Measurements from ENCODE around the gene ITPK1. TPM values are rescaled to one million over a fixed set of nuclear protein-coding genes. Genes with fewer than 3 reads are reported as not detected.

Gene ITPK1
- total and polyA plus RNA-seq, 7 experiments from 2014 or later: 10.2 to 71.8 (median 21.3) TPM

DNA sequence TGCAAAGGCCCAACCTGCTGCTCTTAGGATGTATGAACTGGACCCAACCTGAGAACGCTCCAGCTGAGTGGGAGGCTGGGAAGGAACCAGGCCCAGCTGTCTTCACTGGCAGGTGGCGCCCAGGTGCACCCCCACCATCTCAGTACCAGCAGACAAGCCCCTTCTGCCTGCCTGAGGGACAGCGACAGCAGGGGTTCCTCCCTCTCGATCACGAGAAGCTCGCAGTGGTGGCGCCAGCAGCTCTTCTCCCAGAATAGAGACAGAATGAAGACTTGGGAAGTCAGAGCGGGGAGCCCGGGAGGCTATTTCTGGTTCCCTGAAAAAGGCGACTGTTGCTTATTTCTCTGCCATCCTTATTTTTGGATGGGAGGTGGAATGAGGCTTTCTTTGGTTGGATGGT lies 146.3 kb downstream of the ITPK1 start:
- peaks cover 0 to 8% (median 2%) of the 10 kb centered on the region in 11 donors for H3K9me3 Mint-ChIP-seq
- no peak overlapping the region for H3K4me3 Mint-ChIP-seq
- intact Hi-C loops (cut with micrococcal nuclease): no loop called here
- H3K4me1 Mint-ChIP-seq: peaks cover 0 to 7% (median 4%) of the 10 kb centered on the region in 7 donors
- Histone ChIP-seq H3K4me3 (ENCODE audit: low read length) (no peak overlapping the region), H3K9me3 (ENCODE audit: control insufficient read depth in 2 of 3, low read length in 3 of 3) (no peaks in the 10 kb centered on the region), H3K36me3 (ENCODE audit: control insufficient read depth in 2 of 3, insufficient read depth in 3 of 3, low read length in 3 of 3) (peaks cover 0 to under 1% (median 0%) of the 10 kb centered on the region in 3 experiments), H3K27me3 (ENCODE audit: control insufficient read depth in 2 of 2, insufficient read depth in 2 of 2, low read length in 2 of 2) (no peaks in the 10 kb centered on the region), H3K27ac (ENCODE audit: low read depth, low read length) (no peak overlapping the region), H3K4me1 (ENCODE audit: control insufficient read depth in 2 of 2, insufficient read depth in 2 of 2, low read length in 2 of 2) (no peaks in the 10 kb centered on the region)
- ATAC-seq (no peak), DNase-seq (no peak)
- ChIA-PET CTCF (no interaction called here), POLR2A (no interaction called here)
- no peak overlapping the region for H3K27ac Mint-ChIP-seq
- H3K36me3 Mint-ChIP-seq: peaks cover 3 to 42% (median 15%) of the 10 kb centered on the region in 5 donors
- H3K27me3 Mint-ChIP-seq: no peaks in the 10 kb centered on the region

DNA sequence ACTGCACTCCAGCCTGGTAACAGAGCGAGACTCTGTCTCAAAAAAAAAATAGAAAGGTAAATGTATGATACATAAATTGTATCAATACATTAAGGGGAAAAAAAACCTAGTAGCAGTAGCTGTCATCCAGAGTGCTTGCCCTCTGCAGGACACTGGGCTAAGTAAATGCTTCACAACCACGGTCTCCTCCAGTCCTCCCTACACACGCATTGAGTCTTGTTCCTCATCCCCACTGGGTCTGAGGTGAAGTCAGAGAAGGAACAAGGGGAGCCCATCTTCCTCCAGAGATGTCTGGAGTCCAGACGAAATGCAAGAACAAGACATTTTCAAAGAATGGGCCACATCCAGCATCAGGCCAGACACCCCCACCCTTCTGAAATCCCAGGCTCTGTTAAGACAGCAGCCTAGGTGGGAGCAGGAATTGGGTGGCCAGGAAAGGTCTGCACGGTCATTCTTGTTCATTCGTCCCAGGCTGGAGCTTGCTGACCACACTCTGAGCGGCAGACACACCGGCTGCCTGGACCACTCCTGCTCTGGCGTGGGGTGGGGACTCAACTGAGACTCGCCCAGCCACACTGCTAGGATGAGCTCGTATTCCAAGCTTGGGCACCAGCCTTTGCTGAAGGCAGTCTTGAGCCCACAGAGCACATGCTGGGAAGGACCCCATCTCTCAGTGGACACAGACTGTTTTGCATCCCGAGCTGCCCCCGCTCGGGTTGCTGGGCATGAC lies 147.3 kb downstream of the ITPK1 start:
- H3K27ac ChIP-seq (ENCODE audit: low read depth, low read length): no peak overlapping the region
- peaks cover 3 to 36% (median 15%) of the 10 kb centered on the region in 5 donors for H3K36me3 Mint-ChIP-seq
- CTCF ChIA-PET: interaction anchor here (0.6 kb wide), 2 partner anchors 145 to 274 kb away, joined by 3 read pairs; no protein-coding TSS in a partner anchor
- no peaks in the 10 kb centered on the region for H3K36me3 ChIP-seq (ENCODE audit: control insufficient read depth in 2 of 3, insufficient read depth in 3 of 3, low read length in 3 of 3)
- POLR2A ChIA-PET: no interaction called here
- H3K27me3 Mint-ChIP-seq: no peaks in the 10 kb centered on the region
- intact Hi-C loops (cut with micrococcal nuclease): no loop called here
- DNase-seq (no peak), ATAC-seq (no peak)
- H3K4me1 Mint-ChIP-seq: peaks cover 0 to 7% (median 4%) of the 10 kb centered on the region in 7 donors
- H3K27ac Mint-ChIP-seq: no peak overlapping the region
- no peak overlapping the region for H3K4me3 Mint-ChIP-seq
- no peaks in the 10 kb centered on the region for H3K4me1 ChIP-seq (ENCODE audit: control insufficient read depth in 2 of 2, insufficient read depth in 2 of 2, low read length in 2 of 2)
- peaks cover 0 to 8% (median 2%) of the 10 kb centered on the region in 11 donors for H3K9me3 Mint-ChIP-seq
- no peak overlapping the region for H3K4me3 ChIP-seq (ENCODE audit: low read length)
- H3K27me3 ChIP-seq (ENCODE audit: control insufficient read depth in 2 of 2, insufficient read depth in 2 of 2, low read length in 2 of 2): no peaks in the 10 kb centered on the region
- H3K9me3 ChIP-seq (ENCODE audit: control insufficient read depth in 2 of 3, low read length in 3 of 3): no peaks in the 10 kb centered on the region

DNA sequence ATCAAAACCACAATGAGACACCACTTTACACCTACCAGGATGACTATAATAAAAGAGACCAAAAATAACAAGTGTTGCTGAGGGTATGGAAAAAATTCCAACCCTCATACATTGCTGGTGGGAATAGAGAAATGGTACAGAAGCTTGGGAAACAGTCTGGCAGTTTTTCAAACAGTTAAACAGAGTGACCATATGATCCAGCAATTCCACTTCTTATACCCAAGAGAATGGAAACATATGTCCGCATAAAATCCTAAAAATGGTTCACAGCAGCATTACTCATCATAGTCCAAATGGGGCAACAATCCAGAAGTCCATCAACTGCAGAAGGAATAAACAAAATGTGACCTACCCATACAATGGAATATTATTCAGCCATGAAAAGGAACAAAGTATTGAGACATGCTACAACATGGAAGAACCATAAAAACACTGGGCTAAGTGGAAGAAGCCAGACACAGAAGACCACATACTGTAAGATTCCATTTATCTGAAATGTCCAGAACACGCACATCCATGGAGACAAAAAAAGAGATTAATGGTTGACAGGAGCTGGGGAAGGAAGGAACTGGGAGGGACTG lies 148.3 kb downstream of the ITPK1 start:
- Histone ChIP-seq H3K27ac (ENCODE audit: low read depth, low read length) (no peak overlapping the region), H3K36me3 (ENCODE audit: control insufficient read depth in 2 of 3, insufficient read depth in 3 of 3, low read length in 3 of 3) (peaks cover 0 to 3% (median 0%) of the 10 kb centered on the region in 3 experiments), H3K4me3 (ENCODE audit: low read length) (no peak overlapping the region), H3K4me1 (ENCODE audit: control insufficient read depth in 2 of 2, insufficient read depth in 2 of 2, low read length in 2 of 2) (no peaks in the 10 kb centered on the region), H3K27me3 (ENCODE audit: control insufficient read depth in 2 of 2, insufficient read depth in 2 of 2, low read length in 2 of 2) (no peaks in the 10 kb centered on the region), H3K9me3 (ENCODE audit: control insufficient read depth in 2 of 3, low read length in 3 of 3) (no peaks in the 10 kb centered on the region)
- no peak overlapping the region for H3K27ac Mint-ChIP-seq
- no peak for DNase-seq
- no peak for ATAC-seq
- no peak overlapping the region for H3K4me3 Mint-ChIP-seq
- H3K4me1 Mint-ChIP-seq: peaks cover 0 to 6% (median 4%) of the 10 kb centered on the region in 7 donors
- CTCF ChIA-PET: interaction anchor here (0.6 kb wide), 1 partner anchor 252 kb away, joined by 4 read pairs; no protein-coding TSS in a partner anchor
- intact Hi-C loops (cut with micrococcal nuclease): no loop called here
- POLR2A ChIA-PET: no interaction called here
- peaks cover 3 to 28% (median 8%) of the 10 kb centered on the region in 5 donors for H3K36me3 Mint-ChIP-seq
- no peaks in the 10 kb centered on the region for H3K27me3 Mint-ChIP-seq
- peaks cover 0 to 5% (median 0%) of the 10 kb centered on the region in 11 donors for H3K9me3 Mint-ChIP-seq

DNA sequence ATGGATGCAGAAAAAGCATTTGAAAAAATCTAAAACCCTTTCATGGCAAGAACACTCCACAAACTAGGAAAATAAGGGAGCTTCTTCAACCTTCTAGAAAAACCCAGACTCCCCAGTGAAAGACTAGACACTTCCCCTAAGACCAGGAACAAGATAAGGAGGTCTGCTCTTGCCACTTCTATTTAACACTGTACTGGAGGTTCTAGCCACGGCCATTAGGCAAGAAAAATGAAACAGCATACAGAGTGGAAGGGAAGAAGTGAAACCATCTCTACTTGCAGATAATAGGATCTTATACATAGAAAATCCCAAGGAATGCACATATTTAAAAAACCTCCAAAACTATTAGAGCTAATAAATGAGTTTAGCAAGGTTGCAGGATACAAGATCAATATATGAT lies 150.4 kb downstream of the ITPK1 start:
- DNase-seq: no peak
- ATAC-seq: no peak
- Histone ChIP-seq H3K9me3 (ENCODE audit: control insufficient read depth in 2 of 3, low read length in 3 of 3) (no peaks in the 10 kb centered on the region), H3K4me1 (ENCODE audit: control insufficient read depth in 2 of 2, insufficient read depth in 2 of 2, low read length in 2 of 2) (no peaks in the 10 kb centered on the region), H3K27ac (ENCODE audit: low read depth, low read length) (no peak overlapping the region), H3K4me3 (ENCODE audit: low read length) (no peak overlapping the region), H3K27me3 (ENCODE audit: control insufficient read depth in 2 of 2, insufficient read depth in 2 of 2, low read length in 2 of 2) (no peaks in the 10 kb centered on the region), H3K36me3 (ENCODE audit: control insufficient read depth in 2 of 3, insufficient read depth in 3 of 3, low read length in 3 of 3) (peaks cover 0 to 10% (median 0%) of the 10 kb centered on the region in 3 experiments)
- Mint-ChIP-seq H3K36me3 (peaks cover 0 to 25% (median 5%) of the 10 kb centered on the region in 5 donors), H3K27me3 (no peaks in the 10 kb centered on the region), H3K4me3 (no peak overlapping the region), H3K4me1 (peaks cover 0 to 5% (median 4%) of the 10 kb centered on the region in 7 donors), H3K9me3 (peaks cover 0 to 5% (median 0%) of the 10 kb centered on the region in 11 donors), H3K27ac (peak overlapping the region in 1 of 9 donors; percentile 59)
- POLR2A ChIA-PET: interaction anchor here (0.6 kb wide), 1 partner anchor 1612 kb away, joined by 3 read pairs; no protein-coding TSS in a partner anchor
- CTCF ChIA-PET: interaction anchor here (1.0 kb wide), 1 partner anchor 13 kb away, joined by 4 read pairs; no protein-coding TSS in a partner anchor
- intact Hi-C loops (cut with micrococcal nuclease): no loop called here

DNA sequence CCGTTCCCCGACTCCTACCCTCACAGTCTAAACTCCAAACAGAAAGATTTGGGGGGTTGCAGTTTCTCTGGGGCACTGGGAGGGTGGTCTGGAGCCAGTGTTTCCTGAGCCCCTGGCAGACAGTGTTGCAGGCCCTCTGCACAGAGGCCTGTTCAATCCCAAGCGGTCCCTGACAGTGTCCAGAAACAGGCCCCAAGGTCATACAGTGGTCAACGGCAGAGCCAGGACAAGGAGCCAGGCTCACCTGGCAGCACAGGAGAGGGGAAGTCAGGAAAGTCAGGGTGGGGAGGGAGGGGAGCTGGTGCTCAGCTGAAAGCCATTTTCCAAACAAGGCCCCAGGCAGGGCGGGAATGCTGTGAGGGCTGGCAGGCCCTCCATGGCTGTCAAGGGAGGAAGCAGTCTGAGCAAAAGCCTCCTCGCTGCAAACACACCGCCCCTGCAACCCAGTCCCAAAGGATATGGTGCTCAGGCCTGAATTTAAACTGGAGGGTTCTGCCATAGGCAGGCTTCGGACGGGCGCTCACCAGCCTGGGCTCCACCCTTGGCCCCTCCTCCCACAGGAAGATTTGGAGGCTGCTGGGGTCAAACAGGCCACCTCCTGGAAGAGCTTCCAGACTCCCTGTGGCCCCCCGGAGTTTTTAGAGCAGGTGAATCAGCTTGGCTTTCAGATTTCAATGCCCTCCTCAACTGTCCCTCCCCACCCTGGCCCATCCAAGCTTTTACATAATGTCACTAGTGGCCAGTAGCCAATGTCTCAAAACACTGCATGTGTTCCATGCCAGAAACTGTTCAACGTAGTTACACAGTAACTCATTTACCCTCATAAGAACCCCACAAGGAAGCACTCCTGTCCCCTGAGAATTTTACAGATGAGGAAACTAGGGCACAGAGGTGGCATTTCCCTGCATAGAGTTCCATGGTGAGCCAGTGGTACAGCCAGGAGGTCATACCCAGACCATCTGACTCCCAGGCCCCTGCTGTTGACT lies 151.3 kb downstream of the ITPK1 start:
- H3K27ac Mint-ChIP-seq: peak overlapping the region in 2 of 9 donors; percentile 10 to 33
- H3K4me1 Mint-ChIP-seq: peaks cover 0 to 5% (median 4%) of the 10 kb centered on the region in 7 donors
- Histone ChIP-seq H3K27me3 (ENCODE audit: control insufficient read depth in 2 of 2, insufficient read depth in 2 of 2, low read length in 2 of 2) (no peaks in the 10 kb centered on the region), H3K9me3 (ENCODE audit: control insufficient read depth in 2 of 3, low read length in 3 of 3) (no peaks in the 10 kb centered on the region), H3K4me3 (ENCODE audit: low read length) (no peak overlapping the region), H3K27ac (ENCODE audit: low read depth, low read length) (no peak overlapping the region), H3K4me1 (ENCODE audit: control insufficient read depth in 2 of 2, insufficient read depth in 2 of 2, low read length in 2 of 2) (no peaks in the 10 kb centered on the region), H3K36me3 (ENCODE audit: control insufficient read depth in 2 of 3, insufficient read depth in 3 of 3, low read length in 3 of 3) (peaks cover 0 to 10% (median 0%) of the 10 kb centered on the region in 3 experiments)
- H3K36me3 Mint-ChIP-seq: peaks cover 0 to 23% (median 5%) of the 10 kb centered on the region in 5 donors
- ChIA-PET CTCF (interaction anchor here (1.0 kb wide), 1 partner anchor 13 kb away, joined by 4 read pairs; no protein-coding TSS in a partner anchor), POLR2A (interaction anchor here (0.6 kb wide), 1 partner anchor 1613 kb away, joined by 3 read pairs; no protein-coding TSS in a partner anchor)
- peaks cover 0 to 5% (median 0%) of the 10 kb centered on the region in 11 donors for H3K9me3 Mint-ChIP-seq
- H3K4me3 Mint-ChIP-seq: no peak overlapping the region
- intact Hi-C loops (cut with micrococcal nuclease): no loop called here
- no peaks in the 10 kb centered on the region for H3K27me3 Mint-ChIP-seq
- no peak for DNase-seq
- no peak for ATAC-seq
